ENCODE data around the gene KCNQ1. TPM values are rescaled to one million over a fixed set of nuclear protein-coding genes. Genes with fewer than 3 reads are reported as not detected.

KCNQ1 gene
- polyA plus RNA-seq, 1 of the 3 experiments (the other 2 are of a cell fraction) = 0.05 TPM

DNA sequence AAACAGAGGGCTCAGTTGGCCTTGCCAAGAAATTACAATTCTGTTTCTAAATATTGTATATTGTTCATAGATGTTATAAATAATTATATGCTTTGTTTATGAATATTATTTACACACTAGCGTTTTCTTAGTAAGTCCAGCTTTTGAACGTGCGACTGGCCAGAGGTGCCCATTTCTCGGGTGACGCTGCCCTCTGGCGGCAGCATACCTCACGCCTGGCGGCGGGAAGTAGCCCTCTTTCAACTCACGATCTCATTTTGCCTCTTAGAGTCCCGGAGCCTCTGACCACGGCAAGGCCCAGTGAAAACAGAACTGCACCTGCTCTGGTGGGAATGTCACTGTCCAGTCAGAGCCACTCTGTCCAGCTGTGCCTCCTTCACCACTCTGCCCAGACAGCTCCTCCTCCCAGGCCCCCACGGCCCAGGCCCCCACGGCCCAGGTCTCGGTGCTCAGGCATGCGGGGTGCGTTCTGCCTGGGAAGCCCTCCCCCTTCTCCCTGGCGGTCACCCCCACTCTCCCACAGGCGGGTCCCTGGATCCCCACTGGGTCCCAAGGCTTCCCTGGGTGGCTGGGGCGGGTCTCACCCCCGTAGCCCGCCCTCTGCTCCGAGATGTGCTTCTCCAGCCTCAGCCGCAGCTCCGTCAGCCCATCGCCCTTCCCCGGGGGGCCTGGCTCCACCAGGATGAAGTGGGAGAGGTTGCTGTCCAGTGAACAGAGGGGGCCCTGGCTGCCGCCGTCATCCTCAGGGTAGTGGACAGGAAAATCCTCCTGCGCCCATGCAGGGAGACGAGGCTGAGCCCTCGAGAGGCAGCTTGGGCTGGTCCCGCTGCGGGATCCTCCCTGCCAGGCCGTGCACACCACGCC lies 24.9 kb upstream of the KCNQ1 start:
- no peaks in the 10 kb centered on the region for H3K27me3 ChIP-seq (ENCODE audit: insufficient read depth)
- H3K4me1 ChIP-seq (ENCODE audit: control insufficient read depth in 1 of 2, insufficient read depth in 2 of 2, low read depth in 1 of 2, low read length in 1 of 2) = no peaks in the 10 kb centered on the region; a peak in 1 of 4 replicates
- no peak overlapping the region; a peak in 1 of 4 replicates for H3K4me3 ChIP-seq (ENCODE audit: low read depth in 2 of 2, low read length in 1 of 2)
- TF ChIP-seq POLR2AphosphoS5 (IDR thresholded peaks at IDR 0.05; ENCODE audit: low read depth, low read length) = no peak
- TF ChIP-seq, protein P1, sequence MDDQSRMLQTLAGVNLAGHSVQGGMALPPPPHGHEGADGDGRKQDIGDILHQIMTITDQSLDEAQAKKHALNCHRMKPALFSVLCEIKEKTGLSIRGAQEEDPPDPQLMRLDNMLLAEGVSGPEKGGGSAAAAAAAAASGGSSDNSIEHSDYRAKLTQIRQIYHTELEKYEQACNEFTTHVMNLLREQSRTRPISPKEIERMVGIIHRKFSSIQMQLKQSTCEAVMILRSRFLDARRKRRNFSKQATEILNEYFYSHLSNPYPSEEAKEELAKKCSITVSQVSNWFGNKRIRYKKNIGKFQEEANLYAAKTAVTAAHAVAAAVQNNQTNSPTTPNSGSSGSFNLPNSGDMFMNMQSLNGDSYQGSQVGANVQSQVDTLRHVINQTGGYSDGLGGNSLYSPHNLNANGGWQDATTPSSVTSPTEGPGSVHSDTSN (IDR thresholded peaks at IDR 0.05) = no peak
- TF ChIP-seq CTCF (IDR thresholded peaks at IDR 0.05) = peak; percentile 83
- peak; percentile 87 for TF ChIP-seq SMC3 (IDR thresholded peaks at IDR 0.05; ENCODE audit: low read depth, low read length)
- TF ChIP-seq NFIC (IDR thresholded peaks at IDR 0.05; ENCODE audit: borderline replicate concordance) = no peak
- peak; percentile 82 for TF ChIP-seq RAD21 (IDR thresholded peaks at IDR 0.05; ENCODE audit: low read length)
- TF ChIP-seq MEF2A (IDR thresholded peaks at IDR 0.05; ENCODE audit: borderline replicate concordance, low read depth) = no peak
- TF ChIP-seq TCF12 (IDR thresholded peaks at IDR 0.05) = no peak
- TF ChIP-seq TEAD4 (IDR thresholded peaks at IDR 0.05; ENCODE audit: borderline replicate concordance, insufficient read depth) = no peak
- TF ChIP-seq JUND (IDR thresholded peaks at IDR 0.05) = no peak
- DNase-seq = peak; percentile 89
- no peaks in the 10 kb centered on the region for H3K36me3 ChIP-seq (replicated peaks in 1 of 2; ENCODE audit: control insufficient read depth in 1 of 2, insufficient read depth in 2 of 2, low read length in 1 of 2)
- 45% methylated on average over 21 of the region's 36 CpGs for WGBS (ENCODE audit: low lambda C conversion rate)
- no peaks in the 10 kb centered on the region for H3K9me3 ChIP-seq
- ChIA-PET CTCF (interaction anchor here (0.6 to 11.8 kb wide), 90 partner anchors 8 to 542 kb away, joined by 3 to 461 read pairs (median 5); partner anchors contain the start of genes ASCL2, C11orf21, CDKN1C and KCNQ1), POLR2A (interaction anchor here (0.6 to 2.2 kb wide), 5 partner anchors 14 to 227 kb away, joined by 3 to 6 read pairs (median 4); no protein-coding TSS in a partner anchor)
- no peak overlapping the region for H3K9ac ChIP-seq
- H3K9me2 ChIP-seq = no peaks in the 10 kb centered on the region
- H3K79me2 ChIP-seq (ENCODE audit: insufficient read depth) = no peaks in the 10 kb centered on the region
- peak overlapping the region; percentile 74; the same call in 1 of the 2 replicates for H2AFZ ChIP-seq (ENCODE audit: low read depth)
- no peak overlapping the region for H3K27ac ChIP-seq (ENCODE audit: low read depth in 2 of 2, low read length in 1 of 2)
- no peaks in the 10 kb centered on the region for H3F3A ChIP-seq (replicated peaks; ENCODE audit: insufficient read depth)
- H4K20me1 ChIP-seq (ENCODE audit: insufficient read depth) = no peaks in the 10 kb centered on the region
- no peak overlapping the region for H3K4me2 ChIP-seq

- Histone ChIP-seq H3K27me3 (ENCODE audit: insufficient read depth) (no peaks in the 10 kb centered on the region), H3K36me3 (replicated peaks in 1 of 2; ENCODE audit: control insufficient read depth in 1 of 2, insufficient read depth in 2 of 2, low read length in 1 of 2) (no peaks in the 10 kb centered on the region), H3K4me1 (ENCODE audit: control insufficient read depth in 1 of 2, insufficient read depth in 2 of 2, low read depth in 1 of 2, low read length in 1 of 2) (no peaks in the 10 kb centered on the region; a peak in 1 of 4 replicates), H3K79me2 (ENCODE audit: insufficient read depth) (no peaks in the 10 kb centered on the region), H3K9me2 (no peaks in the 10 kb centered on the region), H3K27ac (ENCODE audit: low read depth in 2 of 2, low read length in 1 of 2) (no peak overlapping the region), H3K9me3 (no peaks in the 10 kb centered on the region), H4K20me1 (ENCODE audit: insufficient read depth) (no peaks in the 10 kb centered on the region), H3F3A (replicated peaks; ENCODE audit: insufficient read depth) (no peaks in the 10 kb centered on the region), H3K9ac (no peak overlapping the region), H3K4me3 (ENCODE audit: low read depth in 2 of 2, low read length in 1 of 2) (no peak overlapping the region; a peak in 1 of 4 replicates), H2AFZ (ENCODE audit: low read depth) (peak overlapping the region; percentile 74; the same call in 1 of the 2 replicates), H3K4me2 (no peak overlapping the region)
- ChIA-PET CTCF (interaction anchor here (0.6 to 11.8 kb wide), 88 partner anchors 11 to 543 kb away, joined by 3 to 461 read pairs (median 5); partner anchors contain the start of genes ASCL2, C11orf21, CDKN1C and KCNQ1), POLR2A (interaction anchor here (1.2 to 2.2 kb wide), 5 partner anchors 15 to 228 kb away, joined by 3 to 6 read pairs (median 4); partner anchors contain the start of gene TSSC4)
- WGBS (ENCODE audit: low lambda C conversion rate) = 49% methylated on average over 19 of the region's 44 CpGs
- peak; percentile 99 for DNase-seq
- TF ChIP-seq, protein P2, sequence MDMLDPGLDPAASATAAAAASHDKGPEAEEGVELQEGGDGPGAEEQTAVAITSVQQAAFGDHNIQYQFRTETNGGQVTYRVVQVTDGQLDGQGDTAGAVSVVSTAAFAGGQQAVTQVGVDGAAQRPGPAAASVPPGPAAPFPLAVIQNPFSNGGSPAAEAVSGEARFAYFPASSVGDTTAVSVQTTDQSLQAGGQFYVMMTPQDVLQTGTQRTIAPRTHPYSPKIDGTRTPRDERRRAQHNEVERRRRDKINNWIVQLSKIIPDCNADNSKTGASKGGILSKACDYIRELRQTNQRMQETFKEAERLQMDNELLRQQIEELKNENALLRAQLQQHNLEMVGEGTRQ (IDR thresholded peaks at IDR 0.05; ENCODE audit: borderline replicate concordance, low read depth, low read length) = no peak
- TF ChIP-seq FOXJ3 (CRISPR knock-in tag; IDR thresholded peaks at IDR 0.05) (no peak), SMC3 (IDR thresholded peaks at IDR 0.05; ENCODE audit: low read depth, low read length) (peak; percentile 93), SIN3A (IDR thresholded peaks at IDR 0.05; ENCODE audit: borderline replicate concordance, low read depth, low read length) (no peak), CTCF (IDR thresholded peaks at IDR 0.05) (peak; percentile 85), RAD21 (IDR thresholded peaks at IDR 0.05; ENCODE audit: low read length) (peak; percentile 91)
- TF ChIP-seq, protein P1 (IDR thresholded peaks at IDR 0.05) = no peak
Measured at GRCh38 chr11:2420502-2421225, 24.1 kb upstream of the KCNQ1 start.

Measured in SK-N-SH (cell line).